ENCODE results near the gene HCST. TPM values are rescaled to one million over a fixed set of nuclear protein-coding genes. Genes with fewer than 3 reads are reported as not detected.
"Not testable (repeated sequence)": the region's sequence is repeated elsewhere in the genome, so short reads cannot be mapped to it uniquely, and the experiment has no call there.

The HCST gene, protein sequence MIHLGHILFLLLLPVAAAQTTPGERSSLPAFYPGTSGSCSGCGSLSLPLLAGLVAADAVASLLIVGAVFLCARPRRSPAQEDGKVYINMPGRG
- 14.4 TPM for total RNA-seq

DNA sequence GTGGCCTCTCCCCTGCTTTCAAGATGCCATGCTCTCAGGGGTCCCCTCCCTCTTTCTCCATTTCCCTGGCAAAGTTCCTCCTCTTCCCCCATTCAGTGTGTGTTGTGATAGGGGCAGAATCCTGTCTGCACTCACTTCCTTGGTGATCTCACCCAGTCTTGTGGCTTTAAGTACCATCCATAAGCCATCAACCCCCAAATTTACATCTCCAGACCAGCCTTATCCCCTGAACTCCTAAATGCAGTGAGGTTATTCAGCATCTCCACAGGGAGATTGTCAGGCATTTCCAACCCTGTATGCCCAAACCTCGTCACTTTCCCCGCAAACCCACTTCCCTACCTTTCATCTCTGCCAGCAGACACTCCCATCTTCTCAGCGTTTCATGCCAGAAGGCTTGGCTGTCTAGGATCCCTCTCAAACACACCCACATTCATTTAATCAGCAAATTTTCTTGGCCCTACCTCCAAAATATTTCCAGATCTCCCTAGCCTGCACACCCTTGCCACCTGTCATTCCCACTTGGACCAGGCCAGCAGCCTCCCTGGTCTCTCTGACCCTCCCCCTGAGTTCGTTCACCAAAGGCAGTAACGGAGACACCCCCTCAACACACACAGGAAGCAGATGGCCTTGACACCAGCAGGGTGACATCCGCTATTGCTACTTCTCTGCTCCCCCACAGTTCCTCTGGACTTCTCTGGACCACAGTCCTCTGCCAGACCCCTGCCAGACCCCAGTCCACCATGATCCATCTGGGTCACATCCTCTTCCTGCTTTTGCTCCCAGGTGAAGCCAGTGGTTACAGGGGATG is at the start of gene HCST:
Gene HCST, plus strand, starts transcription at position 676 of the 808 bp plus-strand sequence. Its CDS starts 65 bp downstream, at position 741.
- DNase-seq (ENCODE audit: low spot score): no peak

DNA sequence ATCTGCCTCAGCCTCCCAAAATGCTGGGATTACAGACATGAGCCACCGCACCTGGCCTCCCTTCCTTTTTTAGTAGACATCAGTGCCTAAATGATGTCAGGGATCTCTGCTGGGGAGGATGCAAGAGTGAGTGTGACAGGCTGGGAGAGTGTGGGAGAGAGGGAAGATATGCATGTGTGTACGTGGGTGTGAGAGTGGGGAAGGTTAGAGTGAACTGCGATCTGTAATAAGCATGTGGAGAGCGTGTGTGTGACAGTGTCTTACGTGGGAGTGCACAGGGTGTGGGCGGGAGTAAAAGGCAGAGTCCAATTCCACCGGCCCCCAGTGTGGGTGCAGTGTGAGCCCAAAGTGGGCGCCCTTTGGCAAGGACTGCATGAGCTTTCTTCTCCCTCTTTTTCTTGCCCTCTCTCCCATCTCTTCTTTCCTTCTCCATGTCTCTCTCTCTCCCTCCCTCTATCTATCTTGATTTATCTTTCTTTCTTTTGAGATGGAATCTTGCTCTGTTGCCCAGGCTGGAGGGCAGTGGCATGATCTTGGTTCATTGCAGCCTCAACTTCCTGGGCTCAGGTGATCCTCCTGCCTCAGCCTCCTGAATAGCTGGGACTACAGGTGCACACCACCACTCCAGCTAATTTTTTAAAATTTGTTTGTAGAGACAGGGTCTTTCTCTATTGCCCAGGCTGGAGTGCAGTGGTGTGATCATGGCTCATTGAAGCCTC is 49.1 kb upstream of the HCST start:
- no peak for DNase-seq (ENCODE audit: low spot score)

DNA sequence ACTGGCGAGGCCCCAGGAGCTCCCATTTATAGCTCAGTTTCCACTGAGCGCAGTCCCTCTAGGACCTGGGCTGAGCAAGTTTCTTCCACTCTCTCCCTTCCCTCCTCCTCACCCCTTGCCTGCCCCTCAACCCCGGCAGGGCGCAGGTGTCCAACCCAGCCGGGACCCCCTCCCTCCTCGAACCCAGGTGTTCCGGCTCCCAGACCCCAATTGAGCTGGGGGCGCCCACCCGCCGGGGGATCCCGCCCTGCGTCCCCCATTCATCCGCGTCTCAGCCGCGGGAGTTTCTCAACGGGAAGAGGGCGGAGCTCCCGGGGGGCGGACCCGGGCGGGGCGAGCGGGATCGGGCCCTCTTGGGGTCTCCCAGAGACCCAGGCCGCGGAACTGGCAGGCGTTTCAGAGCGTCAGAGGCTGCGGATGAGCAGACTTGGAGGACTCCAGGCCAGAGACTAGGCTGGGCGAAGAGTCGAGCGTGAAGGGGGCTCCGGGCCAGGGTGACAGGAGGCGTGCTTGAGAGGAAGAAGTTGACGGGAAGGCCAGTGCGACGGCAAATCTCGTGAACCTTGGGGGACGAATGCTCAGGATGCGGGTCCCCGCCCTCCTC is 45.7 kb upstream of the HCST start, which contains the start of gene KIRREL2:
Gene KIRREL2, plus strand, starts transcription at position 366 of the 604 bp plus-strand sequence. Its CDS starts 209 bp downstream, at position 575.
- no peak for DNase-seq (ENCODE audit: low spot score)

DNA sequence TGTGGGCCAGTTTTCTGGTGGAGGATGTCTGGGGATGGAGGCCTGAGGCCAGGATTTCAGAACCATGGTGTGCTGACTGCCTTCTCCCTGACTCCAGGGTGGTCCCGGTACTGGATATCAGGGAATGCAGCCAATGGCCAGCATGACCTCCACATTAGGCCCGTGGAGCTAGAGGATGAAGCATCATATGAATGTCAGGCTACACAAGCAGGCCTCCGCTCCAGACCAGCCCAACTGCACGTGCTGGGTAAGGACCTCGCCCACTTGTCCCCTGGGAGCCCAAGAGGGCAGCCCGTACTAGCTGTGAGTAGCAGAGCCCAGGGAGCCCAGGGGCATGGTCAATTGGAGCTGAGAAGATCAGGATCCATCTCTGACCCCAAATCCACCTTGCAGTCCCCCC is 44.0 kb upstream of the HCST start:
- no peak for DNase-seq (ENCODE audit: low spot score)

DNA sequence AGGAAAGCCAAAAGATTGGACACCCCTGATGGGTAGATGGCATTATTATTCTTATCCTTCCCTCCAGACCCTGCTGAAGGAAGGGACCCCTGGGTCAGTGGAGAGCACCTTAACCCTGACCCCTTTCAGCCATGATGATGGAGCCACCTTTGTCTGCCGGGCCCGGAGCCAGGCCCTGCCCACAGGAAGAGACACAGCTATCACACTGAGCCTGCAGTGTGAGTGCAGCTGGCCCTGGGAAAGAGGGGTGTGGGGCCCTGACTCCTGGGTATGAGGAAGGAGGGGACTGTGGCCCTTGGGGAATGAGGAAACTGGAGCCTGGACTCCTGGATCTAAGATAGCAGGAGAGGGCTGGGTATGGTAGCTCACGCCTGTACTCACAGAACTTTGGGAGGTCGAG is 42.9 kb upstream of the HCST start:
- DNase-seq (ENCODE audit: low spot score): no peak

DNA sequence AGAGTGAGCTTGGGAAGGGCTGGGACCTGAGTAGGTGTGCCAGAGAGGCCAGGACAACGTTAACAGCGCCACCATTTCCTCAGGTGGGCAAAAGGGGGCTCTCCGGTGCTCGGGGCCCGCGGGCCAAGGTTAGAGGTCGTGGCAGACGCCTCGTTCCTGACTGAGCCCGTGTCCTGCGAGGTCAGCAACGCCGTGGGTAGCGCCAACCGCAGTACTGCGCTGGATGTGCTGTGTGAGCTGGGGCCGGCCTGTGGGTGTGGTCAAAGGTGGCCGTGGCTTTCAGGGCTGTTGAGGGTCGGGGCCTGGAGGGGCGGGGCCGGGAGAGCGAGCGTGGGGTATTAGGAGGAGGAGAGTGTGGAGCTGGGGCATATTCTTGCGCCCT is 41.9 kb upstream of the HCST start:
- no peak for DNase-seq (ENCODE audit: low spot score)

DNA sequence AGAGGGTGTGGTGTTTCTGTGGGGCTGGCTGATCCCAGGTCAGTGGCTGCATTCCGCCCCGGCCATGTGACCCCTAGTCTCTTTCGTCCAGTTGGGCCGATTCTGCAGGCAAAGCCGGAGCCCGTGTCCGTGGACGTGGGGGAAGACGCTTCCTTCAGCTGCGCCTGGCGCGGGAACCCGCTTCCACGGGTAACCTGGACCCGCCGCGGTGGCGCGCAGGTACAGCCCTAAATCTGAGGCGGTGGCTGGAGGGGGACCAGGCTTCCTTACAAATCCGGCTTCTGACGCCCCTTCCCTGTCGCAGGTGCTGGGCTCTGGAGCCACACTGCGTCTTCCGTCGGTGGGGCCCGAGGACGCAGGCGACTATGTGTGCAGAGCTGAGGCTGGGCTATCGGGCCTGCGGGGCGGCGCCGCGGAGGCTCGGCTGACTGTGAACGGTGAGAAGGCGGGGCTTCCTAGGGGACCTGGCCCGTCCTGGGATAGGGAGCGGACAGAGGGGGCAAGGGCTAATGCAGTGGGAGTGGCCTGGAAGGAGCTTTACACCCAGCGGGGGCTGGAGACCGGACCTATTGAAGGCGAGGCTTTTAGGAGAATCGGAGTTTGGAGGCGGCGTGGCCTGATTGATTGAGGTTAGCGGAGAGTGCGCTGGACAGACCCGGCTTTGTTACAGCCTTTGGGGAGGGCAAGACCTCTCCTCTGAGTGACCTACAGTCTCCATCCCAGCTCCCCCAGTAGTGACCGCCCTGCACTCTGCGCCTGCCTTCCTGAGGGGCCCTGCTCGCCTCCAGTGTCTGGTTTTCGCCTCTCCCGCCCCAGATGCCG is 41.3 kb upstream of the HCST start:
- DNase-seq (ENCODE audit: low spot score): no peak

DNA sequence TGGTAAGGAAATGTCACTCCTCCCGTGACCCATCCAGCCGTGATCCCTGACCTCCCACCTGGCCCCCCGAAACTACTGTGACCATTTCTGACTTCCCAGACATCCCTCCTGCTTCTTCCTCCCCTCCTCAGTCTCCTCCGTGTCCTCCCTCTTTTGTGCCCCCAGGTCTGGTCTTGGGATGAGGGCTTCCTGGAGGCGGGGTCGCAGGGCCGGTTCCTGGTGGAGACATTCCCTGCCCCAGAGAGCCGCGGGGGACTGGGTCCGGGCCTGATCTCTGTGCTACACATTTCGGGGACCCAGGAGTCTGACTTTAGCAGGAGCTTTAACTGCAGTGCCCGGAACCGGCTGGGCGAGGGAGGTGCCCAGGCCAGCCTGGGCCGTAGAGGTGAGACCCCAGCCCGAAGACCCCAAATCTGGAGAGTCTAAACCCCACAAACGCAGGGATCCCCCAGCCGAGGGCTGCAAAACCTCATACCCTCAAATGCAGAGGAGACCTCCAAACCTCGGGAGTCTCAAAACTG is 40.6 kb upstream of the HCST start:
- no peak for DNase-seq (ENCODE audit: low spot score)

DNA sequence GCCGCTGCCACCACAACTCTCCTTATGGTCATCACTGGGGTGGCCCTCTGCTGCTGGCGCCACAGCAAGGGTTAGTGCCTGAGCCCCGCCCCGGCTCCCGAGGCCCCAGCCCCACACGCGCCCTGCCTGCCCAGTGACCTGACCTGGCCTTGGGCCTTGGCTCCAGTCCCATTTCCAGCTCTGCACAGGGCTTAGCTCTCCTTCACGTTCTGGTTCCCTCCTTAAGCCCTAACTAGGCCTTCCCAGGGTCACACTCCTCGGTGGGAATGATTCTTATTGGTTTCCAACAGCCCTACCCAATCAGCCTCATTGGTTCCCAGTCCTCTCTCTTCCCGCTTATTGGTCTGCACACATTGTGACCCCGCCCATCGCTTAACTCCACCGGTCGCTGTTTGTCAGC is 39.8 kb upstream of the HCST start:
- no peak for DNase-seq (ENCODE audit: low spot score)

DNA sequence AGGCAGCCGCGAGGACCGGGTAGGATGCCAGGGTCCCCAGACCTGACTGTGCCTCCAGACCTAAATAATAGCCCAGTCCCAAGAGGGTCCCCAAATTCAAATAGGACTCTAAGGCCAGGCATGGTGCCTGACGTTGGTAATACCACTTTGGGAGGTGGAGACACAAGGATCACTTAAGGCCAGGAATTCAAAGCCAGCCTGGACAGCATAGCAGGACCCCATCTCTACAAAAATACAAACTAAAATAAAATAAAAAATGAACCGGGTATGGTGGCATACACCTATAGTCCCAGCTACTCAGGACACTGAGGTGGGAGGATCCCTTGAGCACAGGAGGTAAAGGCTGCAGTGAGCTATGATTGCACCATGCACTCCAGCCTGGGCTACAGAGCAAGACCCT is 39.3 kb upstream of the HCST start:
- no peak for DNase-seq (ENCODE audit: low spot score)

DNA sequence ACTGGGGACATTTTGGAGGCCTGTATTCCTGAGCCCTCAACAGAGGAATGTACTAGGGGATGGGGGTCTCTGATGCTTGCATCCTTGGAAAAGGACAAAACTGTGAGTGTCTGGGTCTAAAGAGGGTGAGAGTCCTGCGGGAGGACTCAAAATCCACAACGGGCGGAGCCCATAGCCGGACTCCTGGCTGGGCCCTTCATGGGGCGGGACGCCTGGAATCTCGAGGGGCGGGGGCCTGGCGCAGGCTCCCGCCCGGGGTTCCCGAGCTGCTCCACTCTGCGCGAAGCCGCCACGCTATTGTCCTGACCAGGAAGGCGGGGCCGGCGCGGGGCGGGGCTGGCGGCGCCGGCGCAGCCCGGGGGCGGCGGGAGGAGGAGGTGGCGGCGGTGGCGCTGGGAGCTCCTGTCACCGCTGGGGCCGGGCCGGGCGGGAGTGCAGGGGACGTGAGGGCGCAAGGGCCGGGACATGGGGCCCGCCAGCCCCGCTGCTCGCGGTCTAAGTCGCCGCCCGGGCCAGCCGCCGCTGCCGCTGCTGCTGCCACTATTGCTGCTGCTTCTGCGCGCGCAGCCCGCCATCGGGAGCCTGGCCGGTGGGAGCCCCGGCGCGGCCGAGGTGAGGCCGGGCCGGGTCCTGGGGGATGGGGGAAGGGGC is 34.0 kb upstream of the HCST start, which contains the start of gene APLP1:
Gene APLP1, plus strand, starts transcription at position 403 of the 651 bp plus-strand sequence. Its CDS starts 63 bp downstream, at position 466.
- peak; percentile 75 for DNase-seq (ENCODE audit: low spot score)

DNA sequence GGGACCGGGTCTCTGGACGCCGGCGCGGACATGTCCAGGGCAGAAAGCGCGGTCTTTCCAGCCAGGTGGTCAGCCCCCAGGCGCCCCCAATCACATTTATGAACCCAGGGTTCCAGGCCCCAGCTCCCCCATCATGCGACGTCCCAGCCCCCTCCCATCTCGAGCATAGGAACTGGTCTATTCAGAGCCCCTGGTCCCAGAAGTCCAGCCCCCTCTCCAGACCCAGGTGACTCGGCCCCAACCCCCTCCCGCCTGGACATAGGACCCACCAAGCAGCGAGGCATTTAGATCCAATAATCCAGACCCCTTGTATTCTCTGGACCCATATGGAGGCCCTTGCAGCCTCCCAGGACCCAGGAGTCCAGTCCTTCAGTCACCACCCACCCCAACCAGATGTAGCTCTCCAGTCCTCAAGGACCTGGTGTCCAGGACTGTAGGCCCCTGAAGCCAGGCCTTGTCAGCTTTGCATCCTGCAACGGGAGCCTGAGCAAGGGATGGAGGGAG is 33.5 kb upstream of the HCST start:
- DNase-seq (ENCODE audit: low spot score): no peak

DNA sequence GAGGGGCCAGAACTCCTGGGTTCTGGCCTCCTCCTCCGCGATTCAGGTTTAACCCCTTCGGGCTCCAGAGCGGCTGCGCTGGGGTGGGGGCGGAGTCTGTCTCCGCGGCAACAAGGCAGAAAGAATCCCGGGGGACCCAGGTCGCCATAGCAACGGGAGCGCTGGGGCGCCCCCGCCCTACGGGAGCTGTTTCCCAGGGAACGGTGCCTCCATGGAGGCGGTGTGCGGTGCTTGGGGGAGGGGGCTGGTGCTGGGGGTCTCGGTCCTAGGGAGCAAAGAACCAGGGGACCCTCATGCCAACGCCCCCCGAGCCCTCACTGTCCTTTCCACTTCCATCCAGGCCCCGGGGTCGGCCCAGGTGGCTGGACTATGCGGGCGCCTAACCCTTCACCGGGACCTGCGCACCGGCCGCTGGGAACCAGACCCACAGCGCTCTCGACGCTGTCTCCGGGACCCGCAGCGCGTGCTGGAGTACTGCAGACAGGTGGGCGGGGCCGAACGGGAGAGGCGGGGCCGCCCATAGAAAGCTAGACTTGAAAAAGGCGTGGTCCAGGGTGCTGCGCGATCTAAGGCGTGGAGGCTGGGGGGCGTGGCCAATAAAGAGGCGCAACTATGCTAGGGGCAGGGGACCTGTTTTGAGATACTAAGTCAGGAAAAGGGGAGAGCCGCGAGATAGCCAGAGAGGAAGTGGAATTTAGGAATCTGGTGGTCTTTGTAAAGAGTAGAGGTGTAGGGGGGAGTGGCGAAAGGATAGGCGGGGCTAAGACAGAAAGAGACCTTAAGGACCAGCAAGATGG is 32.8 kb upstream of the HCST start:
- DNase-seq (ENCODE audit: low spot score): peak; percentile 73

DNA sequence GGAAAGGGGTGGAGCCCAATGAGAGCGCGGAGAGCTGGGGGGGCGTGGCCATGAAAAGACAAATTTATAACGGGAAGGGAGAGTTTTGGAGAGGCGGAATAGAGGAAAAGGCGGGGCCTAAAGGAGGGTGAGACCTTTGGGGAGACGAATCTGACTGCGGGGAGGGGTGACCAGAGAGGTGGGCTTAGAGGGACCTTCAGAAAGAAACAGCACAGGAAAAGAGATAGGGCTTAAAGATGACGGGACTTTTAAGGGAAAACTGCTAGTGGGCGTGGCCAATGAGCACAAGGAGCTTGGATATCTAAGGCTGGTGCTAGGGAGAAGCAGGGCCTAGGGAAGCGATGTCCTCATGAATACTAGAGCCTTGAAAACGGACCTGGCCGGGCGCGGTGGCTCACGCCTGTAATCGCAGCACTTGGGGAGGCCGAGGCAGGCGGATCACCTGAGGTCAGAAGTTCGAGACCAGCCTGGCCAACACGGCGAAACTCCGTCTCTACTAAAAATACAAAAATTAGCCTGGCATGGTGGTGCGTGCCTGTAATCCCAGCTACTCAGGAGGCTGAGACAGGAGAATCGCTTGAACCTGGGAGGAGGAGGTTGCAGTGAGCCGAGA is 32.1 kb upstream of the HCST start:
- not testable (repeated sequence) for DNase-seq (ENCODE audit: low spot score)

DNA sequence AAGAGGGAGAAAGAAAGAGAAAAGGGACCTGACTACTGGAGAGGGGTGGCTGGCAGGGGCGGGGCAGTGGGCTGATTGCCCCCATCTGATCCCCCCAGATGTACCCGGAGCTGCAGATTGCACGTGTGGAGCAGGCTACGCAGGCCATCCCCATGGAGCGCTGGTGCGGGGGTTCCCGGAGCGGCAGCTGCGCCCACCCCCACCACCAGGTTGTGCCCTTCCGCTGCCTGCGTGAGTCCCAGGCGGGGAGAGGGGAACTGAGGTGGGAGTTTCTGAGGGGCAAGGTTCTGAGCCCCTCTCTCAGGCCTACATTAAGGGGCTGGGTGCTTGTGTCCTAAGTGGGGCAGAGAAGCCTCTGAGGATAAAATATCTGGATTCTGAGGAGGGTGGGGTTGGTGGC is 31.5 kb upstream of the HCST start:
- DNase-seq (ENCODE audit: low spot score): no peak

DNA sequence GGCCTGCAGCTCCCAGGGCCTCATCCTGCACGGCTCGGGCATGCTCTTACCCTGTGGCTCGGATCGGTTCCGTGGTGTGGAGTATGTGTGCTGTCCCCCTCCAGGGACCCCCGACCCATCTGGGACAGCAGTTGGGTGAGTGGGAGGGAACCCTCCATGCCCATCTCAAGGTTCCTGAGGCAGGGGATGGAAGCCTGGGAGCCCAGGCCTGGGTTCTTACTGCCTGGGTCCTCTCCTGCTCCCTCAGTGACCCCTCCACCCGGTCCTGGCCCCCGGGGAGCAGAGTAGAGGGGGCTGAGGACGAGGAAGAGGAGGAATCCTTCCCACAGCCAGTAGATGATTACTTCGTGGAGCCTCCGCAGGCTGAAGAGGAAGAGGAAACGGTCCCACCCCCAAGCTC is 30.7 kb upstream of the HCST start:
- no peak for DNase-seq (ENCODE audit: low spot score)

DNA sequence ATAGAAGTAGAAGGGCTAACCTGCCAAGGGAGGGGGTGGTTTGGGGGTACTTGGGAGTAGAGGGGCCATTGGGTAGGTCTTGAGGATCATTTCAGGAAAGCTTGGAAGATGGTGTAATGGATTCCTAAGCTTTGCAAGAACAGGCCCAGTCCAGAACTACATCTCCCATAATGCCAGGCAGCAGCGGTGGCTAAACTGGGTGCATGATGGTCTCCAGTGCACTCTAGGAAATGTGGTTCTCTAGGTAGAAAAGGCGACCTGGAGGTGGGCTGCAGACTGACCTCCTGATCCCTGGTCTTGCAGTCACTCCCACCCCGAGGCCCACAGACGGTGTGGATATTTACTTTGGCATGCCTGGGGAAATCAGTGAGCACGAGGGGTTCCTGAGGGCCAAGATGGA is 30.1 kb upstream of the HCST start:
- no peak for DNase-seq (ENCODE audit: low spot score)

DNA sequence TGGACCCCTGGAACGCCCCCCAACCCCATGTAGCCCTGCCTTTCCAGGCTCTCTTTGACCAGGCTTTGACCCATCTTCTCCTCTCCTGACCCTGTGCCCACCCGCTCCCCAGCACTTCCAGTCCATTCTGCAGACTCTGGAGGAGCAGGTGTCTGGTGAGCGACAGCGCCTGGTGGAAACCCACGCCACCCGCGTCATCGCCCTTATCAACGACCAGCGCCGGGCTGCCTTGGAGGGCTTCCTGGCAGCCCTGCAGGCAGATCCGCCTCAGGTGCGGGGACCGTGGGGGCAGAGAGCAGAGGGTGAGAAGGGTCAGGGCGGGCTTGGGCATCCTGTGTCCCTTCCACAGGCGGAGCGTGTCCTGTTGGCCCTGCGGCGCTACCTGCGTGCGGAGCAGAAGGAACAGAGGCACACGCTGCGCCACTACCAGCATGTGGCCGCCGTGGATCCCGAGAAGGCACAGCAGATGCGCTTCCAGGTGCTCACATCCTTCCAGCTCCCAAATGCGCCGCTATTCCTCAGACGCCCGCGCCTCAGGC is 27.9 kb upstream of the HCST start:
- no peak for DNase-seq (ENCODE audit: low spot score)

DNA sequence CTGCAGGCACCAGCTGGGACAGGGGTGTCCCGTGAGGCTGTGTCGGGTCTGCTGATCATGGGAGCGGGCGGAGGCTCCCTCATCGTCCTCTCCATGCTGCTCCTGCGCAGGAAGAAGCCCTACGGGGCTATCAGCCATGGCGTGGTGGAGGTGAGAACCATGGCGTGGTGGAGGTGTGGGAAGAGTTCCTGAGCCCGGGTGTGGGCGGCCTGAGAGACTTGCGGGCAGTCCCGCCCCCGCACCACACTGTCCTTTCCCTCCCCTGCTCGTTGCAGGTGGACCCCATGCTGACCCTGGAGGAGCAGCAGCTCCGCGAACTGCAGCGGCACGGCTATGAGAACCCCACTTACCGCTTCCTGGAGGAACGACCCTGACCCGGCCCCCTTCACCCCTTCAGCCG is 23.3 kb upstream of the HCST start:
- no peak for DNase-seq (ENCODE audit: low spot score)

Measured in mucosa of gallbladder (tissue), 1 donor.